HFFc6 (cell line): ENCODE data around the gene ABLIM1. TPM values are rescaled to one million over a fixed set of nuclear protein-coding genes. Genes with fewer than 3 reads are reported as not detected.
A peak's percentile ranks its signal among the peaks of the same experiment; 100 is the strongest.

Source experiments
- DNase-seq: peaks from one replicate; pipeline ENCODE4 v3.0.0-alpha.2; 2018
- H3K27ac Mint-ChIP-seq: 2 replicates; pipeline ENCODE4 v1.8.0; 2020; ENCODE audit warnings: mild to moderate bottlenecking, mixed read lengths
- H3K27me3 Mint-ChIP-seq: 2 replicates; pipeline ENCODE4 v1.8.0; 2021; ENCODE audit warnings: mild to moderate bottlenecking, moderate library complexity, mixed read lengths; ENCODE audit not compliant: insufficient read depth
- H3K36me3 Mint-ChIP-seq: 2 replicates; pipeline ENCODE4 v1.8.0; 2021; ENCODE audit warnings: low read depth, mixed read lengths
- H3K4me1 Mint-ChIP-seq: 2 replicates; pipeline ENCODE4 v1.8.0; 2020; ENCODE audit warnings: low read depth, mixed read lengths
- H3K4me3 Mint-ChIP-seq: 2 replicates; pipeline ENCODE4 v1.8.0; 2020; ENCODE audit warnings: mild to moderate bottlenecking, moderate library complexity, mixed read lengths
- H3K9me3 Mint-ChIP-seq: 2 replicates; pipeline ENCODE4 v1.8.0; 2020; ENCODE audit warnings: mild to moderate bottlenecking, mixed read lengths
- total RNA-seq, 6 experiments: library from RNA; stranded (reverse); fragmentation: NEBNext Ultra II Directional; extraction: Animal tissue kit (Norgen Biotek cat#: 25700); gene quantifications; 2 replicates in 1 of 6; 3 replicates in 5 of 6; pipeline ENCODE4 v1.2.3, GENCODE V29; 2021
- TF ChIP-seq, protein P1 (sequence below): fragments of 200-600 bp; sonication (generic); IDR thresholded peaks from 2 replicates; pipeline ENCODE4 v1.5.0; 2021; ENCODE audit warnings: antibody characterized with exemption, mild to moderate bottlenecking

The ABLIM1 gene
- total RNA-seq, 6 experiments from 2014 or later, result 8.0 to 14.6 (median 8.7) TPM

DNA sequence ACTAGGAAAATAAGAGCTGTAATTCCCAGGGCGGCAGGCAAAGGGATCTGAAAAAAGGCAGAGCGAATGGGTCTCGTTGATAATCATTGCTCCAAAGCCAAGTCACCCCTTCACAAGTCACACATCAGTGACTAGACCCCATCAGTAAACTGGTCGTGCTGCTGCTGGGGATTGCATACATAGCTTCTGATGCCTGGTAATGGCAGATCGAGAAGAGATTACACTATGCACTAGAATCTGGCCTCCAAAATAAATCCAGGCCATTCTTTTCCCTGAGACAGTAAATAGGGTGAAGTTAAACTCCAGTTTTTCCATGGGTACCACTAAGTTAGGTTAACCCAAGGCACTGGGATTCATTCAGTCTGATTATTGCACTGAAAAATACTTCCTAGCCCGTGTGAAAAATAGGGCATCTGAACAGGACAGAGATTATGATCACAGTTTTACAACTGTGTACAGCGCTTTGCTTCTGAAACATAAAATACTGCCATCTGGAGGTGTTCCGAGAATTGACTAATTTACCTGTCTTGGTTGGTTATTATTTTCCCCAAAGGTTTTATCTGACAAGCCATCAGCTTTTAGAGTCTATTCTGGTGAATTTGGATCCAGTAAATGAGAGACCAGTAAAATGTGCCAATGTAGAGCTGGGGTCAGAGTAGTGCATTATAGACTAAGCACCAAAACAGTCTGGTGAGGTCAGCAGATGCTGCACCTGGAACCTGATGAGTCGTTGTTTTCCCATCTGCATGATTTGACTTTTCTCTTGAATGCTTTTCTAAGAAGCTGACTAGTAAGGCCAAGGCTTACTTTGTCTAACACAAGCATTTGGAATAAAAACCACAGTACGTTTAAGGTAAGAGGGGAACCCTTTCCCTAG is 170.9 kb downstream of the ABLIM1 start:
- H3K27me3 Mint-ChIP-seq, result no peaks in the 10 kb centered on the region; the same call in 1 of the 2 replicates
- peaks cover 6% of the 10 kb centered on the region; the same call in 1 of the 2 replicates for H3K36me3 Mint-ChIP-seq
- DNase-seq, result no peak
- no peaks in the 10 kb centered on the region for H3K9me3 Mint-ChIP-seq
- H3K4me1 Mint-ChIP-seq, result peaks cover 18% of the 10 kb centered on the region
- H3K4me3 Mint-ChIP-seq, result no peak overlapping the region
- H3K27ac Mint-ChIP-seq, result no peak overlapping the region
- TF ChIP-seq, protein P1, sequence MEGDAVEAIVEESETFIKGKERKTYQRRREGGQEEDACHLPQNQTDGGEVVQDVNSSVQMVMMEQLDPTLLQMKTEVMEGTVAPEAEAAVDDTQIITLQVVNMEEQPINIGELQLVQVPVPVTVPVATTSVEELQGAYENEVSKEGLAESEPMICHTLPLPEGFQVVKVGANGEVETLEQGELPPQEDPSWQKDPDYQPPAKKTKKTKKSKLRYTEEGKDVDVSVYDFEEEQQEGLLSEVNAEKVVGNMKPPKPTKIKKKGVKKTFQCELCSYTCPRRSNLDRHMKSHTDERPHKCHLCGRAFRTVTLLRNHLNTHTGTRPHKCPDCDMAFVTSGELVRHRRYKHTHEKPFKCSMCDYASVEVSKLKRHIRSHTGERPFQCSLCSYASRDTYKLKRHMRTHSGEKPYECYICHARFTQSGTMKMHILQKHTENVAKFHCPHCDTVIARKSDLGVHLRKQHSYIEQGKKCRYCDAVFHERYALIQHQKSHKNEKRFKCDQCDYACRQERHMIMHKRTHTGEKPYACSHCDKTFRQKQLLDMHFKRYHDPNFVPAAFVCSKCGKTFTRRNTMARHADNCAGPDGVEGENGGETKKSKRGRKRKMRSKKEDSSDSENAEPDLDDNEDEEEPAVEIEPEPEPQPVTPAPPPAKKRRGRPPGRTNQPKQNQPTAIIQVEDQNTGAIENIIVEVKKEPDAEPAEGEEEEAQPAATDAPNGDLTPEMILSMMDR, result peak; percentile 35

DNA sequence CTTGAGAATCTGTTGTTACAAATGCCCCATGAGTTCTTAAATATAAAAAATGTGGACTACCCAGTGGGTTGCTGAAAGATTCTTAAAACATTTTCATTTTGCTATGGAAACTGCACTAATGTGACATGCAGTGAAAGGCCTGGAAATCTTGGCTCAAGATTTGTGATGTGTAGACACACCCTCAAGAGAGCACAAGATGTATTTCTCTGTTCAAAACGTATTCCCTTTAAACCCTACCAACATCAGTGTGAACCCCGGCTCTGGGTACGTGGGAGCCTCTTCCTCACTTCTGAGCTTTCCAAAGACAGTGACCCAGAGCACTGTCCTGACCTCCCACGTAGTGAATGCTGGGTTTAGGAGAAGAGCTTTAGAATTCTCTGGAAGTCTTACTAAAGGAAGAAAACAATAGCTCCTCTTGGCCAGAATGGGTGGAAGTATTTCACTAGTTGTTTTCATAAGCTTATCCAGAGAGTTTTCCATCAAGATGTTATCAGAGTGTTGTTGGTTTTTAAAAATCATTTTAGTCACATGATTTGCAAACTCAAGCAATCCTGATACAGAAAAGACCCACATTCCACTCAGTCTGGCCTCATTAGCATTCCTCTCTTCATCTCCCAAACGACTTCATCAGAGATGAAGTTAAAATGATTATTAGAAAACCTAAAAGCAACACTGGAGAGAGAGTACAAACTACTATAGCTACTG is 172.2 kb downstream of the ABLIM1 start:
- TF ChIP-seq, protein P1, result no peak
- Mint-ChIP-seq H3K9me3 (no peaks in the 10 kb centered on the region), H3K4me1 (peaks cover 18% of the 10 kb centered on the region), H3K27ac (no peak overlapping the region), H3K36me3 (peaks cover 6% of the 10 kb centered on the region; the same call in 1 of the 2 replicates), H3K27me3 (peaks cover 3% of the 10 kb centered on the region; the same call in 1 of the 2 replicates), H3K4me3 (no peak overlapping the region)
- DNase-seq, result no peak

DNA sequence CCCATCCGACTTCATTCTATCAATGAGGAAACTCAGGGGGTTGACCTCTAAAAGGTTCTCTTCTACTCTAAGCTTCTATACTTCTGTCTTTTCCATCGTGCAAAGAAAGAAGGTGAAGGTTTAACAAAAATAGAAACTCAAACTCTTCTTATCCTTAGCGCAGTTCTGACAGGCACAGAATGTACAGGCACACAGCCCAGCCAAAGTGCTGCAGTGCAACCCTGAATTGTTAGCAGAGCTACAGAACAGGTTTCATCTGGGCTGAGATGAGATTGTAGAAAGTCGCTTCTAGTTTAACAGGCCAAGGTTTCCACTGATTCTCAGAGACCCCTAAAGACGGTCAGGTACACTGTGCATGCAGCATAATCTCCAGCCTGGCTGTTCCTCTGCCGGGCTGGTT is 174.5 kb downstream of the ABLIM1 start:
- H3K4me1 Mint-ChIP-seq, result peaks cover 17% of the 10 kb centered on the region
- no peak overlapping the region for H3K27ac Mint-ChIP-seq

DNA sequence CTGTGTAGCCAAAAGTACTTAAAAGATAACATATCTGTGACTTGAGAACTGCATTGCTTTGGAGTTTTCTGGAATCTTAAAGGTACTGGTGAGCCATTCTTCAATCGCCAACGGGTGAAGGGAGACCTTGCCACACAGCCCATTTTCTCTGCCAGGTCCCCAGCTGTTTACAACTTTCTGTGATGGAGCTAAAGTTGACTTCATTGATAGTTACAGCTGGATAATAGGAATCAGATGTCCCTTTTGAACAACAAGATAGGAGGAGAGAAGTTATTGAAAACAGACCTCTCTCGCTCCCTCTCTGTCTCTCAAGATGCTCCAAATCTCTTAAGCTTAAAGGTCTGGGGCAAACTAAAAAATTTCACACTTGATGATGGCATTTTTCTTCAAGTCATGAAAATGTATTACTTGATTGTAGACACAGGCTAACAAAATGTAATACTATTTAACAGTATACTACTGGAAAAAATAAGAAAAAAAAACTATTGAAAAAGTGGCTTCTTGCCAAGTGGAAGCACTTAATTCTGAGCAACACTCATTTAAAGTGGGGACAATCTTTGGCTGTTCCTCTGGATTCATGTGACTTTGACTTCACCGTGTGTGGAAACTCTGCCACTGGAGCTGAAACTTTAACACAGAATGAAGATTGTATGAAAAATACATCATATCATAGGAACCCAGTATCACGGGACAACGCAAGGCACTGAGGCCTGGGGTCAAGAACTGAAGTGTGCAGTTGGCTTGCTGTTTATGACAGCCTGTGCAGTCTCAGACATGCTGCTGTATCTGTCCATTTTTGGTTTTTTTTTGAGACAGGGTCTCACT is 175.4 kb downstream of the ABLIM1 start:
- DNase-seq, result no peak
- Mint-ChIP-seq H3K27ac (no peak overlapping the region), H3K27me3 (peaks cover 3% of the 10 kb centered on the region; the same call in 1 of the 2 replicates), H3K36me3 (peaks cover 6% of the 10 kb centered on the region; the same call in 1 of the 2 replicates), H3K9me3 (no peaks in the 10 kb centered on the region), H3K4me1 (peaks cover 9% of the 10 kb centered on the region), H3K4me3 (no peak overlapping the region)
- TF ChIP-seq, protein P1, result no peak

More for the DNA sequence above, 174.5 kb downstream of the ABLIM1 start:
- H3K27me3 Mint-ChIP-seq, result peaks cover 3% of the 10 kb centered on the region; the same call in 1 of the 2 replicates
- H3K9me3 Mint-ChIP-seq, result no peaks in the 10 kb centered on the region
- H3K36me3 Mint-ChIP-seq, result peaks cover 6% of the 10 kb centered on the region; the same call in 1 of the 2 replicates
- no peak for DNase-seq
- TF ChIP-seq, protein P1, result no peak
- no peak overlapping the region for H3K4me3 Mint-ChIP-seq

DNA sequence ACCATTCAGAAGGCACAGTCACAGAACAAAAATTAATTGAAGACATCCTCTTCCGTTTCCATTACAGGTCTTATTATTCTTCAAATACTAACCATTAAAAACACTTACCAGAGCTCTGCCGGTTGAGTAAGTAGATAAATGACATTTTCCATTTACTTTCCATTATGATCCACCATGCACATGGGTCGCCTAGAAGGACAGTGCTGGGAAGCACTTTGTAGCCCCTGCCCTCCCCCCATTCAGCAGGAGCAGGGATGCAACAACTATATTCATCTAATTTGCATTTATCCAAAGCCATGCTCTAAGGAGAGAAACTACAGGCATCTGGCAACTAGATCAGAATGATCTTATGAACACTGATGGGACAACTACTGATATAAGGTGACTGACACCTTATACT is 177.0 kb downstream of the ABLIM1 start:
- Mint-ChIP-seq H3K4me1 (peaks cover 3% of the 10 kb centered on the region; the same call in 1 of the 2 replicates), H3K27me3 (peaks cover 3% of the 10 kb centered on the region; the same call in 1 of the 2 replicates), H3K9me3 (no peaks in the 10 kb centered on the region), H3K36me3 (peaks cover 6% of the 10 kb centered on the region; the same call in 1 of the 2 replicates), H3K27ac (no peak overlapping the region), H3K4me3 (no peak overlapping the region)
- TF ChIP-seq, protein P1, result no peak
- no peak for DNase-seq
